Upper lobe of left lung (tissue), 4 donors: Measurements from ENCODE around the gene C1QTNF3.
"Not testable (repeated sequence)": the region's sequence is repeated elsewhere in the genome, so short reads cannot be mapped to it uniquely, and the experiment has no call there.

Experiments
- EP300 ChIP-seq, 4 donors: sonication (generic); formaldehyde crosslinking; IDR thresholded peaks; one replicate each; pipeline ENCODE4 v1.5.1; 2017; ENCODE audit warnings: antibody characterized with exemption in 4 of 4, control low read depth in 2 of 4
- POLR2A ChIP-seq, 4 donors: fragments of 450-650 bp; IDR thresholded peaks; one replicate each; pipeline ENCODE4 v1.5.1; 2016 to 2017; ENCODE audit warnings: antibody characterized with exemption in 4 of 4, mild to moderate bottlenecking in 2 of 4
- POLR2AphosphoS5 ChIP-seq, 2 donors: sonication (generic); formaldehyde crosslinking; IDR thresholded peaks; one replicate each; pipeline ENCODE4 v1.5.1; 2017; ENCODE audit warnings: antibody characterized with exemption in 2 of 2
- TF ChIP-seq, protein P1 (sequence below), 6 experiments: fragments of 450-650 bp in 4 of 6; fragments of 200-600 bp in 2 of 6; sonication (generic) in 2 of 6; IDR thresholded peaks; one replicate each; pipeline ENCODE4 v1.5.1; 2016 to 2019; ENCODE audit warnings: antibody characterized with exemption in 6 of 6

DNA sequence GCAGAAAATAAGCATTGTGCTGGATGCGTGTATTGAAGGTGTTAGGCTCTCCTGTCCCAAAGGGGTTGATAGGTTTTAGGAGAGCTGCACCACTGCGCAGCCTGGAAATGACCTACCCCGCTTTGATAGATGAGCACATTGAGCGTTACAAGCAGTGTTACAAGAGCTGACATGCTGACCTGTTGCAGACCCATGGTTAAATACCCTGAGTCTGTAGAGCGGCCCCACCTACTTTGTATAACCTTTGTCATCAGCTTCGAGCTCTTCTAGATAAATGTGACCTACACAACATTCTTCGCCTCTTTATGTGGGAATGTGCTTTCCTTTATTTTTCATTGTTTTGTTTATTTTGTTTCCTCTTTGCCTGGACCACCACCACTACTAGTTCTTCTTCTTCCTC lies 48.0 kb upstream of the C1QTNF3 start:
- TF ChIP-seq, protein P1, sequence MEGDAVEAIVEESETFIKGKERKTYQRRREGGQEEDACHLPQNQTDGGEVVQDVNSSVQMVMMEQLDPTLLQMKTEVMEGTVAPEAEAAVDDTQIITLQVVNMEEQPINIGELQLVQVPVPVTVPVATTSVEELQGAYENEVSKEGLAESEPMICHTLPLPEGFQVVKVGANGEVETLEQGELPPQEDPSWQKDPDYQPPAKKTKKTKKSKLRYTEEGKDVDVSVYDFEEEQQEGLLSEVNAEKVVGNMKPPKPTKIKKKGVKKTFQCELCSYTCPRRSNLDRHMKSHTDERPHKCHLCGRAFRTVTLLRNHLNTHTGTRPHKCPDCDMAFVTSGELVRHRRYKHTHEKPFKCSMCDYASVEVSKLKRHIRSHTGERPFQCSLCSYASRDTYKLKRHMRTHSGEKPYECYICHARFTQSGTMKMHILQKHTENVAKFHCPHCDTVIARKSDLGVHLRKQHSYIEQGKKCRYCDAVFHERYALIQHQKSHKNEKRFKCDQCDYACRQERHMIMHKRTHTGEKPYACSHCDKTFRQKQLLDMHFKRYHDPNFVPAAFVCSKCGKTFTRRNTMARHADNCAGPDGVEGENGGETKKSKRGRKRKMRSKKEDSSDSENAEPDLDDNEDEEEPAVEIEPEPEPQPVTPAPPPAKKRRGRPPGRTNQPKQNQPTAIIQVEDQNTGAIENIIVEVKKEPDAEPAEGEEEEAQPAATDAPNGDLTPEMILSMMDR (IDR thresholded peaks at IDR 0.05) = not testable (repeated sequence)
- TF ChIP-seq POLR2A, POLR2AphosphoS5, EP300 (IDR thresholded peaks at IDR 0.05): not testable (repeated sequence)
